NB4 (cell line): ENCODE data around the gene TOM1L1.

ENCODE experiments used
- DNase-seq: peaks from one replicate; pipeline ENCODE4 v3.0.0; 2010; ENCODE audit warnings: low read depth
- H3K4me3 ChIP-seq: one replicate; pipeline ENCODE4 v1.5.1; 2011; ENCODE audit warnings: mild to moderate bottlenecking, low read depth, low read length, moderate library complexity
- MYC ChIP-seq: IDR thresholded peaks from 2 replicates; pipeline ENCODE4 v1.6.1; 2011; ENCODE audit warnings: low read depth, low read length
- POLR2A ChIP-seq: IDR thresholded peaks from 2 replicates; pipeline ENCODE4 v1.6.1; 2011; ENCODE audit warnings: mild to moderate bottlenecking; ENCODE audit not compliant: insufficient read length; ENCODE audit errors: extremely low read depth
- TF ChIP-seq, protein P1 (sequence below): IDR thresholded peaks from 2 replicates; pipeline ENCODE4 v1.6.1; 2011; ENCODE audit warnings: low read depth, low read length
- TF ChIP-seq, protein P2 (sequence below): IDR thresholded peaks from one replicate; pipeline ENCODE4 v1.5.1; 2012; ENCODE audit warnings: low read depth, low read length

TOM1L1 gene

DNA sequence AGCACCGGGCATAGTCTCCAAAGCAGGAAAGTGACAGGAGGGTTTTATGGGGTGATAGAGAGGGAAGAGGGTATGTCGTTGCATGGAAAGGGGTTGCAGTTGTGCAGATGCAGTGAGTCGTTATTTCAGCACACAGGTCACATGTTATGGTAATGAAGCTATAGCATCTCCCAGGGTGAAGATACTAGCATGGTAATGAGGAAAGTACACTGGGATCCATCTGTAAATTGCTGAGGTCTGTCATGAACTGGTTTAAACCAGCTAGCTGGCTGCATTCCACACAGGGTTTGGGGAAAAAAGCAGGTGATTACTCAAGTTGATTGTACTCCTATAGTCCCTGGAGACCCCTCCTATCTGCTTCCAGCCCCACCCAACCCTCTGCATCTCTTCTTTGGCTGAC, 56.1 kb downstream of the TOM1L1 start:
- DNase-seq, result no peak
- H3K4me3 ChIP-seq, result no peak overlapping the region
- TF ChIP-seq MYC, result no peak
- TF ChIP-seq, protein P1, sequence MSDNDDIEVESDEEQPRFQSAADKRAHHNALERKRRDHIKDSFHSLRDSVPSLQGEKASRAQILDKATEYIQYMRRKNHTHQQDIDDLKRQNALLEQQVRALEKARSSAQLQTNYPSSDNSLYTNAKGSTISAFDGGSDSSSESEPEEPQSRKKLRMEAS, result no peak
- TF ChIP-seq POLR2A, result no peak
- TF ChIP-seq, protein P2, sequence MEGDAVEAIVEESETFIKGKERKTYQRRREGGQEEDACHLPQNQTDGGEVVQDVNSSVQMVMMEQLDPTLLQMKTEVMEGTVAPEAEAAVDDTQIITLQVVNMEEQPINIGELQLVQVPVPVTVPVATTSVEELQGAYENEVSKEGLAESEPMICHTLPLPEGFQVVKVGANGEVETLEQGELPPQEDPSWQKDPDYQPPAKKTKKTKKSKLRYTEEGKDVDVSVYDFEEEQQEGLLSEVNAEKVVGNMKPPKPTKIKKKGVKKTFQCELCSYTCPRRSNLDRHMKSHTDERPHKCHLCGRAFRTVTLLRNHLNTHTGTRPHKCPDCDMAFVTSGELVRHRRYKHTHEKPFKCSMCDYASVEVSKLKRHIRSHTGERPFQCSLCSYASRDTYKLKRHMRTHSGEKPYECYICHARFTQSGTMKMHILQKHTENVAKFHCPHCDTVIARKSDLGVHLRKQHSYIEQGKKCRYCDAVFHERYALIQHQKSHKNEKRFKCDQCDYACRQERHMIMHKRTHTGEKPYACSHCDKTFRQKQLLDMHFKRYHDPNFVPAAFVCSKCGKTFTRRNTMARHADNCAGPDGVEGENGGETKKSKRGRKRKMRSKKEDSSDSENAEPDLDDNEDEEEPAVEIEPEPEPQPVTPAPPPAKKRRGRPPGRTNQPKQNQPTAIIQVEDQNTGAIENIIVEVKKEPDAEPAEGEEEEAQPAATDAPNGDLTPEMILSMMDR, result no peak

DNA sequence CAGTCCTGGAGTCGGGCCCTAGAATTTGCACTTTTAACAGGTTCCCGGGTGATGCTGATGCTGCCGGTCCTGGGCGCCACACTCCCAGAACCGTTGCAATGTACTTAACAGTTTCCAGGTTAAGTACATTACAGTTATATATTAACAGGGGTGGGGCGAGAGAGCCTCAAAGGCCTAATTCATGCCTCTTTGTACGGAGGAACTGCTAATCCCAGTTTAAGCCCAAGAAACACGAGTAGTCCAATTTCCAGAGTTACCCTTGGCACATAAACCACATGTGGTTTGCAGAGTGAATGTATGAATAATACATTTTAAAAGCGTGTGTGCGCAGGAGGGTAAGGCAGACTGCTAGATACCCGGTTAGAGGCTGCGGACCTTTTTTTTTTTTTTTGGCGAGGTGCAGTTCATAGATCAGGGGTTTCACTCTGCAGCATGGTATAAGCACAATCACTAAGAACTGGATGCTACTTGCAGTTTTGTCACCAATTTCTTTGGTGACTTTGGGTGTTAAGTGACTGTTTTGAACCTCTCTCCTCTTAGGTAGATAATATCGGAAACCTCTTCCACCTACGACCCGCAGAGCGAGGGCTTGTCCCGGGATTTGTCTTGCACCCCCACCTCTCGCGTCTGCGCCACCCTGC, 67.1 kb downstream of the TOM1L1 start:
- no peak for TF ChIP-seq MYC
- TF ChIP-seq, protein P2, result peak; percentile 23
- DNase-seq, result peak; percentile 31

DNA sequence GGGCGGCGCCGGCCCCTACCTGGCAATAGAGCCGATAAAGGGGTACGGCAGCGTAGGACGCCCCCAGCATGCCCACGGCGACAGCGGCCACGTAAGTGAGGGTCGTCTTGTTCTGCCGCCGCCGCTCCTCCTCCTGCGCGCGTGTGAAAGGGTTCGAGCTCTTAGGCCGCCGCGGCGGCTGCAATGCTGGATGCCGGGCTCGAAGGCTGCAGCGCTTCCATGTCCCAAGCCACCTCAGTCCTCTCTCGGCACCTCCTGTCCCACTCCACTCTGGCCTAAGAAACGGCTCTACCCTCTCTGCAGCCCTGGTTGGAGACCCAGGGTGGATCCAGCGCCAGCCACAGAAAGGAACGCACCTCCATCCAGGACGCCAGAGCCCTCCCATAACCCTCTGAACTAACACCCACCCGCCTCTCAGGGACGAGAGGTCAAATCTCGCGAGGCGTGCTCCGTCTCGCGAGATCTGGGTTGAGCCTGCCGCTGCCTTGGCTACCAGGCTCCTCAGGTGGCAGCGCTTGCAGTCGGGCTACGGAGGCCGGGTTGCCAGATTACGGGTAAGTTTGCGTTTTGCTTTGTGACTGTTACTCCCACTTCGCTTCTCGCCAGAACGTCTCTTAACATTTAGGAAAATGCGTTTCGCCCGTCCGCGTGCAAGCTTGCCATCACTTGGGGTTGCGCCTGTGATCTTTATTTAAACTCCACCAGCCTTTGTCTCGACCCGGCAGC, 67.8 kb downstream of the TOM1L1 start, which contains the start of the genes COX11 and STXBP4:
COX11 (minus strand) TSS at position 393 of the 726 bp plus-strand sequence; CDS start at position 385, 8 bp downstream.
STXBP4 (plus strand) TSS at position 504 of the 726 bp plus-strand sequence. CDS start 17,455 bp downstream, outside the sequence.
- TF ChIP-seq POLR2A, result peak; percentile 81
- no peak; the same call in 1 of the 2 replicates for TF ChIP-seq MYC
- TF ChIP-seq, protein P2, result no peak
- TF ChIP-seq, protein P1, result peak; percentile 2; the same call in 1 of the 2 replicates

More for the DNA sequence above, 67.1 kb downstream of the TOM1L1 start:
- peak overlapping the region; percentile 96 for H3K4me3 ChIP-seq

DNA sequence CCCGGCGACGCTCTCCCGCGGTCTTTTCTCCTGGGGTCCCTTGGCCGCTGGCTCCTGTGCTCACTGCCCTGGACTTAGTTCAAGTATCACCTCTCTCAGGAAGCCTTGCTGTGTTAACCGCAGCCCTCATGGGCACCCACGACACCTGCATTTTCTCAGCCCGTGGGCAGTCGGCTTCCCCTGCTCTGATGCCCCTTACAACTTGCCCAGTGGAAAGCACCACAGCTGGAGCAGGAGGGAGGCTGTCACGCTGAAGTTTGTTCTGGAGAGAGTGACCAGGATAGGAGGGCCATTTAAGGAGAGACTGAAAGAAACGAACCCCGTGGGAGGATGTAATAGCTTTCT, 68.3 kb downstream of the TOM1L1 start:
- DNase-seq, result peak; percentile 46

More for the DNA sequence above, 67.8 kb downstream of the TOM1L1 start, which contains the start of the genes COX11 and STXBP4:
- peak; percentile 95 for DNase-seq
- H3K4me3 ChIP-seq, result peak within 1 kb of the TSS; percentile 96

DNA sequence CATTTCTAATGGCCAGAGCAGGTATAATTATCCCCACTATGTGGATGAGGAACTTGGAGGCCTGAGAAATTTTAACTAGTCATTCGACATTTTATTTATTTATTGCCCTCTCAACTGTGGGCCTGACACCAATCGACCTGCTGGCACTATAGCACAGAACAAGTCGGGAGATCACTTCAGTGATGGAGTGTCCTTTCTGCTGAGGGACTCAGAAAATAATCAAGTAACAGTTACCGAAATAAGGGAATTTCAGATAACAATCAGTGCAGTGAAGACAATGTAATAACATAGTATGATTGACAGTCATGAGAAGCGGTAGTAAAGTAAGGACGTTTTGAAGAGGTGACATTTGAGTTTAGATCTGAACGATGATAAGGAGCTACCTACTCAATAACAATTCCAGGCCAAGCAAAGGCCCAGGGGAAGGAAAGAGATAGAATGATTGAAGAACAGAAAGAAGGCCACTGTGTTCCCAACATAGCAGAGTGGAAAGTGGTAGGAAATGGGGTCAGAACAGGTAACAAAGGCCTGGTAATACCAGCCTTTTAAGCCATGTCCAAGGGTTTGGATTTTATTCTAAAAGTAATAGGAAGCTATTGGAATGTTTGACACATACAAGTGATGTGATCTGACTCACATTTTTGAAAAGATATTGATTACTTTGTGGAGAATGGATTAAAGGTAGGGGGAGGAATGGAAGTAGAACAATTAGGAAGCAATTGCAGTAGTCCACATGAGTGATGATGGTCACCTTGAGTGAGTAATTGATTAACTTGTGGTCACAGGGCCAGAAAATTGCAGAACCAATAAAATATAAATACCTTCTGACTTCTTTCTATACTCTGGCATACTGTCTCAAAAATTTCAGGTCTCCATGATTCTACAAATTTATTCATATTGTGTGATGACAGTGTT, 69.3 kb downstream of the TOM1L1 start:
- TF ChIP-seq MYC, result no peak
- no peak for TF ChIP-seq POLR2A
- TF ChIP-seq, protein P2, result no peak
- TF ChIP-seq, protein P1, result no peak
- peak overlapping the region; percentile 96 for H3K4me3 ChIP-seq
- DNase-seq, result no peak

More for the DNA sequence above, 68.3 kb downstream of the TOM1L1 start:
- H3K4me3 ChIP-seq, result peak overlapping the region; percentile 96
- TF ChIP-seq MYC, result no peak
- TF ChIP-seq, protein P2, result no peak
- TF ChIP-seq, protein P1, result no peak
